Peyer's patch (tissue), 4 donors: Measurements from ENCODE around the gene PDCD1. TPM values are rescaled to one million over a fixed set of nuclear protein-coding genes. Genes with fewer than 3 reads are reported as not detected.
"Not testable (repeated sequence)": the region's sequence is repeated elsewhere in the genome, so short reads cannot be mapped to it uniquely, and the experiment has no call there.

ENCODE experiments used
- DNase-seq, 3 donors: peaks; one replicate each; pipeline ENCODE4 v3.0.0-alpha.2; 2017 to 2019
- H3K27ac ChIP-seq, 4 donors: fragments of 200-600 bp; sonication (generic); one replicate each; pipeline ENCODE4 v1.5.1; 2016 to 2019
- H3K27me3 ChIP-seq, 2 donors: fragments of 200-600 bp; sonication (generic); one replicate each; pipeline ENCODE4 v1.5.1; 2019
- H3K36me3 ChIP-seq, 3 donors: fragments of 200-600 bp; sonication (generic); one replicate each; pipeline ENCODE4 v1.5.1; 2016 to 2019
- H3K4me1 ChIP-seq, 4 donors: fragments of 200-600 bp; sonication (generic); one replicate each; pipeline ENCODE4 v1.5.1; 2016 to 2019
- H3K4me3 ChIP-seq, 4 donors: fragments of 200-600 bp; sonication (generic); 1 replicate in 3 of 4; 2 replicates in 1 of 4; pipeline ENCODE4 v1.5.1; 2016 to 2019; ENCODE audit warnings: mild to moderate bottlenecking in 1 of 4
- H3K9me3 ChIP-seq, 4 donors: fragments of 200-600 bp; sonication (generic); one replicate each; pipeline ENCODE4 v1.5.1; 2016 to 2019; ENCODE audit warnings: mild to moderate bottlenecking in 1 of 4
- POLR2A ChIP-seq, 2 donors: fragments of 450-650 bp; IDR thresholded peaks; one replicate each; pipeline ENCODE4 v1.5.1; 2017; ENCODE audit warnings: antibody characterized with exemption in 2 of 2, mild to moderate bottlenecking in 2 of 2, moderate library complexity in 2 of 2
- total RNA-seq, 4 donors: library from RNA; depleted of rRNA; stranded (reverse); fragments of >200 nt; gene quantifications; one replicate each; pipeline ENCODE4 v1.1.0, GENCODE V29; 2016
- TF ChIP-seq, protein P1 (sequence below), 6 experiments: fragments of 450-650 bp in 4 of 6; fragments of 200-600 bp in 2 of 6; sonication (generic) in 1 of 6; IDR thresholded peaks; one replicate each; pipeline ENCODE4 v1.5.1; 2017 to 2019; ENCODE audit warnings: antibody characterized with exemption in 6 of 6, mild to moderate bottlenecking in 3 of 6, moderate library complexity in 1 of 6

Gene PDCD1
- total RNA-seq, 4 donors from 2014 or later, result 1.6 to 2.7 TPM; not detected in 2

DNA sequence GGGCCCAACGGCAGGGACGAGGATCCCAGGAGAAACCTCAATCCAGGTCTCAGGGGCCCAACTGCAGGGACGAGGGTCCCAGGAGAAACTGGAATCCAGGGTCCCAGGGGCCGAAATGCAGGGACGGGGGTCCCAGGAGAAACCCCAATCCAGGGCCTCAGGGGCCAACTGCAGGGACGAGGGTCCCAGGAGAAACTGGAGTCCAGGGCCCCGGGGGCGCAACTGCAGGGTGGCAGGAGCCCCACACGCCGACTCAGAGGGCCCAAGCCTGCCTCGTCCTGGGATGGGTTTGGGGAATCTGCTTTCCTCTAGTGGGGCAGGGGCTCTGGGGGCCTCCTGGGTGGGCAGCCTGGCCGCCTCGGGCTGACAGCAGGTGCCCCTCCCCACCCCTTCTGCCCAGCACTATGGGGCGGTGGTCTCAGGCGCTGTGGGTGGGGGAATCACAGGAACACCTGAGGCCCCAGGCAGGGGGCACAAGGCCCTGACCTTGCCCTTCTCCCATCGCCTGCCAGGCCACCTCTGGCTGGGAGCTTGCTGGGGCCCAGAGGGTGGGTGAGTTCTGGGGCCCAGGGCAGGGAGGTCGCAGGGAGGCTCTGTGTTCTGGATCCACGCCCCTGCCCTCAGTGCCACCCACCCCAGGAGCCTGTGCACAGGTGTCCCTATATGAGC lies 18.0 kb upstream of the PDCD1 start:
- Histone ChIP-seq H3K27me3 (no peaks in the 10 kb centered on the region), H3K27ac (no peak overlapping the region), H3K36me3 (no peaks in the 10 kb centered on the region), H3K9me3 (no peaks in the 10 kb centered on the region), H3K4me3 (no peak overlapping the region), H3K4me1 (peaks cover 0 to 11% (median 5%) of the 10 kb centered on the region in 4 donors)
- no peak for DNase-seq
- TF ChIP-seq, protein P1, sequence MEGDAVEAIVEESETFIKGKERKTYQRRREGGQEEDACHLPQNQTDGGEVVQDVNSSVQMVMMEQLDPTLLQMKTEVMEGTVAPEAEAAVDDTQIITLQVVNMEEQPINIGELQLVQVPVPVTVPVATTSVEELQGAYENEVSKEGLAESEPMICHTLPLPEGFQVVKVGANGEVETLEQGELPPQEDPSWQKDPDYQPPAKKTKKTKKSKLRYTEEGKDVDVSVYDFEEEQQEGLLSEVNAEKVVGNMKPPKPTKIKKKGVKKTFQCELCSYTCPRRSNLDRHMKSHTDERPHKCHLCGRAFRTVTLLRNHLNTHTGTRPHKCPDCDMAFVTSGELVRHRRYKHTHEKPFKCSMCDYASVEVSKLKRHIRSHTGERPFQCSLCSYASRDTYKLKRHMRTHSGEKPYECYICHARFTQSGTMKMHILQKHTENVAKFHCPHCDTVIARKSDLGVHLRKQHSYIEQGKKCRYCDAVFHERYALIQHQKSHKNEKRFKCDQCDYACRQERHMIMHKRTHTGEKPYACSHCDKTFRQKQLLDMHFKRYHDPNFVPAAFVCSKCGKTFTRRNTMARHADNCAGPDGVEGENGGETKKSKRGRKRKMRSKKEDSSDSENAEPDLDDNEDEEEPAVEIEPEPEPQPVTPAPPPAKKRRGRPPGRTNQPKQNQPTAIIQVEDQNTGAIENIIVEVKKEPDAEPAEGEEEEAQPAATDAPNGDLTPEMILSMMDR (IDR thresholded peaks at IDR 0.05), result no peak
- TF ChIP-seq POLR2A (IDR thresholded peaks at IDR 0.05), result no peak

DNA sequence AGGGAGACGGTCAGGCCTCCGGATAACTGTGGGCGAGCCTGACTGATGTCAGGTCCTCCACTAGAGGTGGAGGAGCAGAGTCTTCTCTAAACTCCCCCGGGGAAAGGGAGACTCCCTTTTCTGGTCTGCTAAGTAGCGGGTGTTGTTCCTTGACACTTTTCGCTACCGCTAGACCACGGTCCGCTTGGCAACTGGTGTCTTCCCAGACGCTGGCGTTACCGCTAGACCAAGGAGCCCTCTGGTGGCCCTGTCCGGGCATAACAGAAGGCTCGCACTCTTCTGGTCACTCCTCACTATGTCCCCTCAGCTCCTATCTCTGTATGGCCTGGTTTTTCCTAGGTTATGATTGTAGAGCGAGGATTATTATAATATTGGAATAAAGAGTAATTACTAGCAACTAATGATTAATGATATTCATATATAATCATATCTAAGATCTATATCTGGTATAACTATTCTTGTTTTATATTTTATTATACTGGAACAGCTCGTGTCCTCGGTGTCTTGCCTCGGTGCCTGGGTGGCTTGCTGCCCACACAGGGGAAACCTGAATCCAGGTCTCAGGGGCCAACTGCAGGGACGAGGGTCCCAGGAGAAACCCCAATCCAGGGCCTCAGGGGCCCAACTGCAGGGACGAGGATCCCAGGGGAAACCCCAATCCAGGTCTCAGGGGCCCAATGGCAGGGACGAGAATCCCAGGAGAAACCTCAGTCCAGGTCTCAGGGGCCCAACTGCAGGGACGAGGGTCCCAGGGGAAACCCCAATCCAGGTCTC lies 17.2 kb upstream of the PDCD1 start:
- H3K9me3 ChIP-seq, H3K4me3 ChIP-seq, H3K36me3 ChIP-seq, H3K27ac ChIP-seq, H3K27me3 ChIP-seq, H3K4me1 ChIP-seq: not testable (repeated sequence)
- DNase-seq, result peak in 1 of 3 donors; percentile 69
- TF ChIP-seq, protein P1 (IDR thresholded peaks at IDR 0.05), result peak in 3 of 6 experiments; percentile 36 to 38 (median 36)

DNA sequence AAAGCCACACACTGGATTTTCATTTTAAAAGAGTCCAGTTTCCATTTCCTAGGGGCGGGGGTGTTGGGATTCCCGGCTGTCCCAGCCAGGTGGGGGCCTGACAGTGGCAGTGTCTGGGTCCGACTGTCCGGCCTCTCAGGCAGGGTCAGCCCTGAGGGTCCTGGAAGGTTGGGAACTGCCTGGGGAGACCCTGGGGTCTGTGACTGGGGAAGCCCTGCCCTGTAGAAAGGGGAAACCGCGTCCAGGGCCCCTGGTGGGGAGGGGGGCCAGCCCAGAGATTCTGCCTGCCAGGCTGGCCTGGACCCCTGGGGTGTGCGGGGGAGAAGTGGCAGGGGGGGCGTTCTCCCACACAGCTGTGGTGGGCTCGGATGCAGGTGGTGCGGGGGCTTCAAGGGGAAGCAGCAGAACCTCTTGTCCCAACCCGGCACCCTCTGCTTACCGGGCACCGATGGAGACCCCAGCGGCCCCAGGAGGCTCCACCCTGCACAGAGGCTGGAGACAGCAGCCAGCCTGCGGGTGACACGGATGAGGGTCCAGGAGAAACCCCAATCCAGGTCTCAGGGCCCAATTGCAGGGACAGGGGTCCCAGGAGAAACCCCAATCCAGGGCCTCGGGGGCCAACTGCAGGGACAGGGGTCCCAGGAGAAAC lies 15.7 kb upstream of the PDCD1 start:
- Histone ChIP-seq H3K4me3 (no peak overlapping the region), H3K27ac (no peak overlapping the region), H3K9me3 (no peaks in the 10 kb centered on the region), H3K27me3 (no peaks in the 10 kb centered on the region), H3K4me1 (peaks cover 0 to 6% (median 0%) of the 10 kb centered on the region in 4 donors), H3K36me3 (no peaks in the 10 kb centered on the region)
- TF ChIP-seq POLR2A (IDR thresholded peaks at IDR 0.05), result no peak
- TF ChIP-seq, protein P1 (IDR thresholded peaks at IDR 0.05), result no peak
- no peak for DNase-seq

DNA sequence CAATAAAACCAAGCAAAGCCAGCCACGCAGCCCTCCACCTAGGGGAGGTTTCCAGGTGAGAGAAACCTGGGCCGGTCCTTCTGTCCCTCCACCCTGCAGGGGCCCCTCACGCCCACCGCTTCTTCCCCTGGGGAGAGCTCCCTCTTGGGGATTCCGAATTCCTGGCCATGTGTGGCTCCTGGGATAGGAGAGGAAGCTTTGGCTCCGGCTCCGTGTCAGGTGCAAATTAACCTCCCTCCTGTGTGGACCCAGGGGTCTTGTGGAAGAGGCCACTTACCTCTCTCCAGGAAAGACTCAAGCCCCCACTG lies 15.1 kb upstream of the PDCD1 start:
- H3K36me3 ChIP-seq, result no peaks in the 10 kb centered on the region
- no peak for TF ChIP-seq POLR2A (IDR thresholded peaks at IDR 0.05)
- TF ChIP-seq, protein P1 (IDR thresholded peaks at IDR 0.05), result no peak
- no peaks in the 10 kb centered on the region for H3K9me3 ChIP-seq
- DNase-seq, result no peak
- no peak overlapping the region for H3K4me3 ChIP-seq
- H3K4me1 ChIP-seq, result peaks cover 0 to 6% (median 0%) of the 10 kb centered on the region in 4 donors
- no peaks in the 10 kb centered on the region for H3K27me3 ChIP-seq
- no peak overlapping the region for H3K27ac ChIP-seq

DNA sequence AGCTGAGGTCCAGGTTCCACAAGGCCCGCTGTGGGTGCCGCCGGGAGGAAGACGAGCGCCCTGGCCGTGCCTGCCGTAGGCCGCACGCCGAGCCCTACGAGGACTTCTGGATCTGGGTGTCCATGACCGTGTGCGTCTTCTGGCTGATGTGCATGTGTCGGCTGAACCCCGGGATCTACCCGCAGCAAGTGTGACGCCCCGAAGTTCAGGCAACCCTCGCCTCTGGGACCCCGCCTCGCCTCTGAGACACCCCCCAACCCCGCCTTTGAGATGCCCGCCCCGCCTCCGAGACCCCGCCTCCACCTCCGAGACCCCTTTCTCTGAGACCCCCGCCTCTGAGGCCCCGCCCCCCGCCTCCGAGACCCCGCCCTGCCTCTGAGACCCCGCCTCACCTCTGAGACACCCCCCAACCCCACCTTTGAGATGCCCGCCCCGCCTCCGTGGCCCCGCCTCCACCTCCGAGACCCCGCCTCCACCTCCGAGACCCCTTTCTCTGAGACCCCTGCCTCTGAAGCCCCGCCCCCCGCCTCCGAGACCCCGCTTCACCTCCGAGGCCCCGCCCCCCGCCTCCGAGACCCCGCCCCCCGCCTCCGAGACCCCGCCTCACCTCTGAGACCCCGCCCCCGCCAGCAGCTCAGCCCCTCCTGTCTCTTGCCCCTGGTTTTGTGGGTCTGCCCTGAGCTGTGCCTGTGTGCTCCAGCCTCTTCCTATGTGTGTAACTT lies 14.5 kb upstream of the PDCD1 start:
- Histone ChIP-seq H3K4me1 (peaks cover 0 to 6% (median 0%) of the 10 kb centered on the region in 4 donors), H3K27ac (no peak overlapping the region), H3K9me3 (no peaks in the 10 kb centered on the region), H3K27me3 (no peaks in the 10 kb centered on the region), H3K4me3 (no peak overlapping the region), H3K36me3 (no peaks in the 10 kb centered on the region)
- DNase-seq, result no peak
- no peak for TF ChIP-seq POLR2A (IDR thresholded peaks at IDR 0.05)
- TF ChIP-seq, protein P1 (IDR thresholded peaks at IDR 0.05), result no peak
